Fibroblast of the conjunctiva (primary cell): ENCODE results near the gene RABGAP1L.

ENCODE experiments used
- DNase-seq: peaks from one replicate; pipeline ENCODE4 v3.0.0-alpha.2; 2010; ENCODE audit warnings: low read depth

RABGAP1L gene

GRCh38 chr1:174964972-174965361, 805.6 kb downstream of the RABGAP1L start:
- no peak for DNase-seq

GRCh38 chr1:174965362-174966007, 806.2 kb downstream of the RABGAP1L start:
- DNase-seq: no peak

- DNase-seq: no peak
Observed at GRCh38 chr1:174966008-174966572, 806.8 kb downstream of the RABGAP1L start.

- DNase-seq: no peak
Observed at GRCh38 chr1:174967845-174968705, 808.8 kb downstream of the RABGAP1L start.

DNA sequence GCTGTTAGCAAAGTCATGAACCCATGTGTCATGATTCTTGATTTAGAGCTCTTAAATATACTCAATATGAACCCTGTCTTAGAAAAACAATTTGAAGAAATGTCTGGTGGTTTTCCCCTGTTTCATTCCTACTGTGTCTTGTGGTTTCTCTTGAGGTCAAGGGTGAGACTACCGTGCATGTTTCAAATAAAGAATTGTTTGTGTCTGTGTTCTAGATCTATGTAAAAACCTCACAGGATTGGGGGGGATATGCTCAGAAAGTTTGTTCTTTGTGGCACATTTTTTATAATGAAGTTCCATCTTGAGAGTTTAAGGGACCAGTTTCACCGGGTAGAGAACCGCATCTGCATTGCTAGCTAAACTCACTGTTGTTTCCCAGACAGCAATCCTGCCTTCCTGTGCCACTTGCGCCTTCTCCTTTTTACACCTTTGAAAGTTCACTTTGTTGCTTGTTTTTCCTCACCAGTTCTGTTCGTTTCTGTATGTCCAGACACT, 809.5 kb downstream of the RABGAP1L start:
- peak; percentile 9 for DNase-seq

- DNase-seq: no peak
Observed at GRCh38 chr1:174969977-174970376, 810.7 kb downstream of the RABGAP1L start.

GRCh38 chr1:174971466-174971865, 812.1 kb downstream of the RABGAP1L start:
- no peak for DNase-seq

- no peak for DNase-seq
Observed at GRCh38 chr1:174971902-174972301, 812.6 kb downstream of the RABGAP1L start.

DNA sequence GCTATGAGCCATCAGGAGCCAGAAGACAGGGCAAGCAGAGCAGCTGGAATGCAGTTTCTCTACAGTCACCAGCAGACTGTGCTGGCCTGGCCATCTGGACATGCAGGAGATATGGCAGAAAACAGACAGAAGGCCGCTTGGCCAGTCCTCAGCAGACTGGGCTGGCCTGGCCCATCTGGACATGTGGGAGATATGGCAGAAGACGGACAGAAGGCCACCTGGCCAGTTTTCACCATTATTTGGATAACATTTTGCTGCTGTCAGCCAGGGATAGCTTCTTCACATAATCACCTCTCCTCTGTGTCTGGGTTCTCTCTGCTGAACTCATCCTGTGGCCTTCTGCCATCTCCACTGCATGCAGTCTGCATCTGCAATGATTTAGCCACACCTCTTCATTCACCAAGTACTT, 815.4 kb downstream of the RABGAP1L start:
- DNase-seq: no peak

- DNase-seq: no peak
Observed at GRCh38 chr1:174975764-174976163, 816.4 kb downstream of the RABGAP1L start.

DNA sequence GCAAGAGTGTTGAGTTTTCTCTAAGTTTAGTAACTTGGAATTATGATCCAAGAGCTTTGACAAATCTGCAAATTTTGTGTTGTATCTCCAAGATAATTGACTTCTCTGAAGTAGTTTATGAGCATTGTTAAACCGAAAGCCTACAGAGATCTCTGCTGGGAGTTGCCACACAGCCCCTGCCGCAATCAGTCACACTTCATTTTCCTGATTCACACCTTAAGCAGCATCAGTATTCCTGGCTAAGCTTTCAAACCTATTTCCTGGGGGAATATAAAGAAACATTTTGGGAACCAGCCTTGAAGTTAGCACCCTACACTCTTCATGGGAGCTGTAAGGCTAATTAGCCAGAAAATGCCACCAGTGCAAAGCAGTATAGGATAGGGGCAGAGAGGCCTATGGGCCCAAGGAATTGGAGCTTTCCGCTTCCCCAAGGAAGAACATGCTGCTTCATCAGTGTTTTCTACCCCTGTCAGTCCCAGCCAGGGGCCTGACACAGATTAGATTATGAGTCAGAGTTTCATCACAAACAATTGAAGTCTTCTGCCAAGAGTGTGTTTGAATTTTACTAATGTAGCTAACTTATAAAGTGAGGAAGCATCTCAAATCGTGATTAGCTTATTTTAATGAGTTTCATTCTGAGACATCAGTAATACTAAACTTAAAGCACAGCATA, 817.3 kb downstream of the RABGAP1L start:
- DNase-seq: no peak

DNA sequence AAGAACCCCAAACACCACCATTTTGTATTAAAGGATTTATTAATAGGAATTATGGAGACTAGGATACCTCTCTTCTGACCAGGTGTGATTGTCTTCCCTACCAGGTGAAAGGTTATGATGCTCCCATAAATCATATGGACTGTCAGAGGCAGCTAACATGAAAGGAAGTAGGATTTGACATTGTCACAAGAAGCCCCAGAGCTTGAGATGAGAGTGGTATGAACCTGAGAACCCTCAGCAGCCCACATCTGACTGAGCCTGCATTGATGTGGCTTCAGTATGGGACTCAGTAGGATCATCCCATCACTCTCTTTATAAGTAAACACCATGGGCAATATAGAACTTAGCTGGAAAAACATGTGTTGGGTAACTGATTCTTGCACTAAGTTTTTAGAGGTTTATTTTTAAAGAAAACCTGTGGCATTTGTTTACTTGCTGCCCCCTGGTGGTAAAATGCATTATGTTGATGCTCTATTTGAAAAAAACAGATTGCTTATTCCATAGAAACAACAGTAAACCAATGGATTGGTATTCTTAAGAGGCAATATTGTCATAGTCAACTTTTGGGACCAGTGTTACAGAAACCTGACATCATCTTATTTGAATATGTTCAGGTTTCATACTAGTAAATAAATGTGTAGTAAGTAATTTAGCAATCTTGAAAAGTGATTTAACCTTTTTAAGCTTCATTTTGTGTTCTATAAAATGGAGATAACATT, 823.8 kb downstream of the RABGAP1L start:
- no peak for DNase-seq

- DNase-seq: no peak
Observed at GRCh38 chr1:174984952-174985351, 825.6 kb downstream of the RABGAP1L start.

- no peak for DNase-seq
Observed at GRCh38 chr1:174988539-174988938, 829.2 kb downstream of the RABGAP1L start.

GRCh38 chr1:174988986-174989385, 829.7 kb downstream of the RABGAP1L start:
- no peak for DNase-seq

- DNase-seq: no peak
Observed at GRCh38 chr1:174989536-174990220, 830.4 kb downstream of the RABGAP1L start.

- no peak for DNase-seq
Observed at GRCh38 chr1:174990382-174990999, 831.2 kb downstream of the RABGAP1L start.

DNA sequence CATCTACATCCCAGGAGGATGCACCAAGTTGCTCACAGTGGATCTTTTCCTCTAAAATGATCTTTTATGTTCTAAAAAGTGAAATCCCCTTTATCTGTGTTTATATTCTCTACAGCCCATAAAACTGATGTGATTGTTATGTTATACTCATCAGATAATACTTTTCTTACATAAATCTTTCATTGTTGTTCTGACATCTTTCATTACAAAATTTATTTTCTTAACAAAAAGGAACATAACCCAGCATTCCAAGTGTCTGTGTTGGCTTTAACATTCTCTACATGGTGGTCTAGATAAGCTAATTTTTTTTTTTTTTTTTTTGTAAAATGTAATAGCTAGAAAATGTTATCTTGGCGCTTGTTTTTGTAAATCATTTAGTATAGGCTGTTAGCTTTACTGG, 832.2 kb downstream of the RABGAP1L start:
- no peak for DNase-seq

DNA sequence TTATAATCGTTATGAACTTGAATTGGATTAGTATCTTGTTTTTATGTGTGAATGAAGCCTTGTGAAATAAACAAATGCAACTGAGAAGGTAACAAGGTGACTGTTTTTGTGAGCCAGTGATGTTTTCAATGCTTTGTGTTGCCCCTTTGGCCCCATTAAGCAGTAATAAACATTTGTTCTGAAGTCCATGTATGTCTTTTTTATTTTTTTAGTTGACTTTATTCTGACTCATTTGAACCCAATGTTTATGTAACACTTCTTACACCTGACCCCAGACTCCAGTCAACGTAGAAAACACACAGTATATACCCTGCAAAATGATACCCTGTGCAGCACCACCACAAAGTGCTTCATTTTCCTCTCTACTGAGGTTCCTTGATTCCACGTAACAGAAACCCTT, 835.8 kb downstream of the RABGAP1L start:
- no peak for DNase-seq

DNA sequence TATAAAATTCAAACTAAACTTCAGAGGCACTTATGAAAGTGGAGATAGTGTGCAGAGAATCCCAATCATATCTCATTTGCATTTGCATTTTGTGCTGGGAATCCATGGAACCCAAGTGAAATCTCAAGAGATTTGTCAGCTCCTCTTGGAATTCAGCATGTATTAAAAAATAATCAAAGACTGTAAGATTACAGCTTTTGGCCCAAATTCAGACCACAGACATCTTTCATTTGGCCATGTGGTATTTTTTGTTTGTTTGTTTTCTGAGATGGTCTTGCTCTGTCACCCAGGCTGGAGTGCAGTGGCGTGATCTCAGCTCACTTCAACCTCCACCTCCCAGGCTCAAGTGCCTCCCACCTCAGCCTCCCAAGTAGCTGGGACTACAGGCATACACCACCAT, 836.6 kb downstream of the RABGAP1L start:
- DNase-seq: no peak

DNA sequence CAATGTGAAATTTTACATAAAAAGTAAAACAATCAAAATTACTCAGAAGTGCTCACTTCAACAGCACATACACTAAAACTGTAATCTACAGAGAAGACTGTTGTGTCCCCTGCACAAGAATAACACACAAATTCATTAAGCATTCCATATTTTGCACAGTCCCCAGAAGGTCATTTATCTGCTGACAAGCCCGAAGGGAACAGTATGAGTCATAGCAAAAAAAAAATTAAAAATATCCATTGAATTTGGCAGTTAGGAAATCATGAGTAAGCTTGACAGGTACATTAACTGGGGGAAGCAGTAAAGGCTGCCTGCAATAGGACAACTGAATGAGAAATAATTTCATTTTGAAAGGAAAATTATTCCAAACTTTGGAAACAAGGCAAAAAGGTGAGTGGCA, 837.2 kb downstream of the RABGAP1L start:
- no peak for DNase-seq
